GM04504 (cell line): ENCODE measurements around the gene ELMOD3.
"Not testable (repeated sequence)": the region's sequence is repeated elsewhere in the genome, so short reads cannot be mapped to it uniquely, and the experiment has no call there.

Source experiments
- DNase-seq: peaks from one replicate; pipeline ENCODE4 v3.0.0-alpha.2; 2012; ENCODE audit warnings: low read depth

The ELMOD3 gene

DNA sequence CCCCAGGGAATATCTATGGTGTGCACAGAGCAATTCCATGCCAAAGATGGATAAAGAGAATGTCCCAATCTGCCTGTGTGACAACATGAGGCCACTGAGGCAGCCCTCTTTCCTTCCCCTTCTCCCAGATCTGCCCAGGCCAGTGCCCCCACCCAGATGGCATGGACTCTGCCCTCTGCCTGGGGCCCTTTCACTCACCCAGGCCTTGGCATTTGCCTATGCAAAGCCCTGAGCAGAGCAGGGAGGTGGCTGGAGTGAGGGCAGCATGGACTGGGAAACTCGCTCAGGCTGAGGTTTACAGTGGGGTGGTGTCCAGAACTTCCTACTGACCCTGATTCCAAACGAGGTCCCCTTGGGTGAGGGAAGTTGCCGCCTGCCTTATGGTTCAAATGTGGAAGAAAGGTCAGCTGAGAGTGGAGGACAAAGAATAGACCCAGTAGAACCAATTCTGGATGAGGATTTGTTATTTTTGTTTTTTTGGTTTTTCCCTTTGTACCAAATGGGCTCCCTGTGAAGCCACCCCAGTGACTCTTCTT lies 72.8 kb downstream of the ELMOD3 start:
- DNase-seq, result no peak

DNA sequence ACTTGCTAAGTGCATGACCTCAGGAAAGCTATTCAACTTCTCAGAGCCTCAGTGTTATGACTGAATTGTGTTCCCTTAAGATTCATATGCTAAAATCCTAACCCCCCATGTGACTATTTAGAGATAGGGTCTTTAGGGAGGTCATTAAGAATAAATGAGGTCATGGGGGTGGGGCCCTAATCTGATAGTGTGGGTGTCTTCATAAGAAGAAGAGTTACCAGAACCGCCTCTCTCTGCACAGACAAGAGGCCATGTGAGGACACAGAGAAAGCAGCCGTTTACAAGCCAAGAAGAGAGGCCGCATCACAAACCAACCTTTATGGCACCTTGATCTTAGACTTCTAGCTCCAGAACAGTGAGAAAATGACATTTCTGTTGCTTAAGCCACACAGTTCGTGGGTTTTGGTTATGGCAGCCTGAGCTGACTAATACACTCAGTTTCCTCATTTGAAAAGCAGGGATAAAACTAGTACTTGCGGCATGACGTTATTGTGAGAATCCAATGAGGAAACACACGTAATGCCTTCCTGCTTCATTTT lies 73.8 kb downstream of the ELMOD3 start:
- no peak for DNase-seq

DNA sequence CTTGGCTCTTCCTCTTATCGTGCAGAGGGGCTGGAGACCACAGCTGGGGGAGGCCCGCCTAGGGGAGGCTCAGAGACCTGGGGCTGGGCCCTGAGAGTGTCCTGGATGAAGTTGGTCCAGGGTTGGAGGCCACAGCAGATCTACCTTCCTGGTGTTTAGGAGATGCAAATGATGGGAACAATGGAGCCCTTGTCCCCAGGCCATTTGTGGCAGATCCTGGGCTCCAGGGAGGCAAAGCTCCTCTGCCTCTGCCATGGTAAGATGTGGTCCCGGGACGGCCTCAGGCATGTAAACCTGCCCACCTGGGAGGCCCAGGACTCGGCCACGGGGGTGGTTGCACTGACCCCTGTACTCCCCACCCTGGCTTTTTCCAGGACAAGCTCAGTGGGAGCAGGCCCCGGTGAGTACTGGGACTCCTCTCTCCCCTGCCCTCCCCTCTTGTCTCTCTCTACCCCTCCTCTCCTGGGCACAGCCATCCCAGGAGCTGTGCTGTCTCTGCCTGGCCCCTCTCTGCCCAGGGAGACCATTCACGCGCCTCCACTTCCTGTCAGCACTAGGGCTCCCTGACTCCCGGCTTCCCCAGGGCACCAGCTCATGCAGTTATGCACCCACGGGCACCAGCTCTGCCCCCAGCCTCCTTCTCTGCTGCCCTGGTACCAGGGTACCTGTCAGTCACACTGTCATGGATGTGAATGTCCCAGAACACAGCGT lies 74.8 kb downstream of the ELMOD3 start:
- DNase-seq, result no peak

DNA sequence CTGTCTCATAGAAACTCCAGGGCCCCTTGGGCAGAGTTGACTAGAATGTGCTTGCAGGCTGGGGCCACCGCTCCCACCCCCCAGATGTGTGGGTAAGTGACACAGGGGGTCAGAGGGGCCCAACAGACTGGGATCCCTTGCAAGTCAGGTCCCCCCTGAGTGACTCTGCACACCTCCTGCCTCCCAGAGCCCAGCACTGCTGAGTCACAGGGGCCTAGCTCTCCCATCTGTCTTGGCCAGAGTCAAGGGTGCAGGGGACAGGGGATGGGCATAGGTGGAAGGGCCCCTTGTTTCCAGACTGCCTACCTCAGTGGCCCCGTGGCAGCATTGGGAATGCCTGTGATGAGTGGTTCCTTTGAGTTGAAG lies 75.3 kb downstream of the ELMOD3 start:
- DNase-seq, result no peak

DNA sequence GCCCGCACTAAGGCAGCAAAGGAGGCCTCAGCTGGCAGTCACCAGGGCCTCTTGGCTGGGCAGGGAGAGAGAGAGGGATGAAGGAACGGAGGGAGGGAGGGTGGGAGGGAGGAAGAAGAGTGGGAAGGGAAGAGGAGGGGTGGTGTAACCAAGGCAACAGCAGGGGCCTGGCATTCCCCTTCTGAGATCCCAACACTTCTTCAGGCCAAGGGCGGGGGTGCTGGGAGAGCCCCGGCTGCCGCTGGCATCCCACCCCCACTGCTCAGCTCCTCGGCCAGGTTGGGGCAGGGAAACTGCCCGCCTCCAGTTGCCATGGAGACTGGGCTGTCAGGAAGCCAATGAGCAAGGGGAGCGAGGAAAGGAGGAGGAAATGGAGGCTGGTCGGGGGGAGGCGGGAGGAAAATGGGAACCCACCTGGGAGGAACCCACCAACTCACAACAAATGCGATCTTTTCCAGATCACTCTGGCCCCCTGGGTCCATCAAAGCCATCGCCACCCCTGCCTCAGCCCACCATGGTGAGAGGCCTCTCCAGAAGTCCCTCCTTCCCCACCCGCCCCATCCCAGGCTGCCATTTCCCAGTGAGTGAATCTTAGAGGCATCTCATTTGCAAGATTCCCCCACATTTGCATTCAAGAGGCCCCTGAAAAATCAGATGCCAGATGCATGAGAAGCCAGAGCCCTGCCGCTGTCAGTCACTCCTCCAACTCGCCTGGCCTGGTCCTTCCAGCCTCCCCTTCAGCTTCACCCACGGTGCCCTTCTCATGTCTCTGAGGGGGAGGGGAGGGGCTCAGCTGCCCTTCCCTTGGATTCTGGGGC lies 76.4 kb downstream of the ELMOD3 start:
- DNase-seq, result no peak

GRCh38 chr2:85431570-85432205 lies 77.1 kb downstream of the ELMOD3 start:
- DNase-seq, result no peak

DNA sequence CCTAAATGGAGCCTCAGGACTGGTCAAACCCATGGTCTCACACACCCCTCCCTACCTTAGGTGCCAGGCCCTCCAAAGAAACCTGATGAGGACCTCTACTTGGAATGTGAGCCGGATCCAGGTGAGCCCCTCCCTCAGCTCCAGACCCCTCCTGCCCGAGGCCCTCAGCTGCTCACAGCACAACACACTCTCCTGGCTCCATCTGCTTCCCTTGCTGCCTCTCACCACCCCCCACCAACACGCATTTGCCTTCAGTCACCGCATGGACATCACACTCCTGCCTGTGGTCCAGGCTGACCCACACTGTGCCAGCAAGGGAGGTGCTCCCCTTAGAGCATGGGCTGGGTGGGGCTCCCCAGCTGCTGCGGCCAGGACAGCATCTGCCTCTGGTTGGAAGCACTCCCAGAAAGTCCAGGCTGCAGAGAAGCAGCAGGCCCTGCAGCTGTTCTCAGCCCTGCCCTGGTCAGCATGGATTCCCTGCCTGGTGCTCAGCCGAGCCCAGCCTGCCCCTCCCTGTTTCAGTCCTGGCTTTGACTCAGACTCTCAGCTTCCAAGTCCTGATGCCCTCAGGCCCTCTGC lies 79.0 kb downstream of the ELMOD3 start:
- peak; percentile 95 for DNase-seq

DNA sequence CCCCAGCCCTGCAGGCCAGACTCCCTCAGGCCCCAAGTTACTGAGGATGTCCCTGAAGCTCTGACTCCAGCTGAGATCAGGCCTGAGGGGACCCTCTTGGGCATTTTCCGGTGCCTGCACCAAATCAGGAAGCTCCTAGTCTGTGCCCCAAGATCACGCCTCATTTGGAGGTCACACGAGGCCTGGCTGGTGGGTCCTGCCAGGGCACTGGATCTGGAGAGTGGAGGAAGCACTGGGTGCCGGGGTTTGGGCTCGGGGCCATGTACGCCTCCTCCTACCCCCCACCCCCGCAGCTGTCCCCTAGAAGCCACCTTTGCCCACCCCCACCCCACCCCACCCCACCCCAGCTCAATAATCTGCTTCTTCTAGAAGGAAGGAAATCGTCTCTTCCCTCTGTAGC lies 80.1 kb downstream of the ELMOD3 start:
- no peak for DNase-seq

GRCh38 chr2:85435220-85435958 lies 80.8 kb downstream of the ELMOD3 start:
- DNase-seq, result no peak

DNA sequence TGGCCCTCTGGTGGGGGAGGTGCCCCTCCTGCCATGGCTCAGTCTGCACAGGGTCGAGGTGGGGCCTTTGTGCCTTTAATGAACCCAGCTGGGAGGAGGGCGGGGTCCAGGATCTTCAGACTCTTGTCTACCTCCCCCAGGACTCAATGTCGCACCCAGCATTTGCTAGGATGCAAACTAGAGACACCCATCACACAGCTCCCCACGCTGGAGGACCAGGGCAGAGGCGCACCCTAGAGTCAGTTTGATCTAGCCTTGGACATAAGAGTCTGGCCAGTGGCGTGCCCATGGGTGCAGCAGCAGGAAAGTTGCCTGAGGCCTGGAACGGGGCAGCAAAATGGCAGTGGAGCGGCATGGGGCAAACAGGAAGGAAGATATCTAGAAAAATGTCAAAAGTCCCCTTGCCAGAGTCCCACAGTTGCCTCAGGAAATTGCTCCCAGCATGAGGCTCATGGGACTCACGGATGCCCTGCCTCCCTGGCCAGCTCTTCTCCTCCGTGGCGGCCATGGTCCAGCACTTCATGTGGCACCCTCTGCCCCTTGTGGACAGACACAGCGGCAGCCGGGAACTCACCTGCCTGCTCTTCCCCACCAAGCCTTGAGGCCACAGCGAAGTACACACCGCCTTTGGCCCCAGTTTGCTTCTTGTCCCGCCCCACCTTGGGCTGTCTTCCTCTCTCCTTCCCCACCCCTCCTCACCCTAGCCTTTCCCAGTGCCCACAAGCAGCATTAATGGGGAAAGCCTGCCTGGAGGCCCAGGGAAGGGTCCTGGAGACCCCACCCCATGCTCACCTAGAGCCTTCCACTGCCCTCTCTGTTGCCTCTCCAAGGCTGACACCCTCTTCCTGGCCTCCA lies 81.6 kb downstream of the ELMOD3 start:
- no peak for DNase-seq

DNA sequence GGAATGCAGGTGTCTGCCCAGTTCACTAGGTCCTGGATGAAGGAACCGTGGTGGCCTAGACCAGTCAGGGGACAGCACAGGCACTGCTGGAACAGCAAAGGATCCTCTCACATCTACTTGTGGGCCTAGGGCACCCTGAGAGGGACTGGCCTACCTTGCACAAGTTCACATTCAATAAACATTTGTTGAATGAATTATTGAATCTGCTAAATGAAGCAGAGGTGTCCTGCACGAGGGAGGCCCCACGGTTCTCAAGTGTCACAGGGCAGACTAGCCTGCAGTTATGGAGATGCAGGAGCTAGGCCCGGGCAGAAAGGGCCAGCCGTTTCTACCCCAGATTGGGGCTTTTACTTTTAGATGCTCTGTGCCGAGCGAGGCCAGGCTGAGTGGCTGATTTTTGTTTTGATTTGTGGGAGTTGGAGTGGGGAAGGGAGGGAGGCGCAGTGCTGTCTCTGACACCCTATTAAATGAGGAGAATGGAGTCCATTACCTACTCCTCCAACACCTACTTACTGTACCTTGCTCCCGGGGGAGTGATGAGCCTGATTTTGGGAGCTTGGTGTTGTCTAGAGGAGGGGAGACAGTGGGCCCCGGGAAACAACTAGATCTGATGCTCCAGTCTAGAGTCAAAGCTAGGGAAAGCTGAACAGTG lies 82.4 kb downstream of the ELMOD3 start:
- DNase-seq, result no peak

- DNase-seq, result no peak
These were observed 83.1 kb downstream of the ELMOD3 start for GRCh38 chr2:85437488-85438200.

DNA sequence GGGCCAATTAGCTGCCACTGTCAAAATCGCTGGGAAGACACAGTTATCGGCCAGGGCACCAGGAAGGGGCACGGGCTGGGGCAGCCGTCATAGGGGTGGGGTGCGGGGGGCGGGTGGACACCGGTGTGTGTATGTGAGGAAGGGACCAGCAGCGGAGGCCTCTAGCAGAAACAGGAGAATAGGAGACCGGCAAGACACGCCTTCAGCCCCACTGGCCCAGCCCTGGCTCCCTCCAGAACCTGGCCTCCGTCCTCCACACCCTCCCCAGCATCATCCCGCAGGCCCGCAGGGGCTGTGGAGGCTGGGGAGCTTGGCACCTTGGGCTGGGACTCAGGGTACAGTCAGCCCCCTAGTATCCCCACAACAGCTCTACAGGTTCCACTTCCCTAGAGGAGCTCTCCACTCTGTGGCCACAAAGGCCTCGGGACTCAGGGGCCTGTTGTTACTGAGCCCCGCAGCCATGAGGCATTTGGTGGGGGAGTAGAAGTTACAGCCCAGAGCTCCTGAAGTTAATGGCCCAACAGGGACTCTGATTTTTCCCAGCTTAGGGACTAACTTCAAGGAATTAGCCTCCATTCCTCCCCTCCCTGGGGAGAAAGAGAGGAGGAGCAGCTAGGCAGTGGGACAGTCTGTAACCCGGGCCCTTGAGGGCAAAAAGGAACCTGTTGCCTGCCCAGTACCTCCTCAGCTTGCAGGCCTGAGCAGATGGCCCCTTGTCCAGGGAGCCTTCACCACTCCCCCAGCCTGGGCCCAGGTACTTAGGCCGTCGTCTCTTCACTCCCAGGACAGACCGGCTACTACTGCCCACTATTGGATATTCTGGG lies 83.8 kb downstream of the ELMOD3 start:
- DNase-seq, result no peak

DNA sequence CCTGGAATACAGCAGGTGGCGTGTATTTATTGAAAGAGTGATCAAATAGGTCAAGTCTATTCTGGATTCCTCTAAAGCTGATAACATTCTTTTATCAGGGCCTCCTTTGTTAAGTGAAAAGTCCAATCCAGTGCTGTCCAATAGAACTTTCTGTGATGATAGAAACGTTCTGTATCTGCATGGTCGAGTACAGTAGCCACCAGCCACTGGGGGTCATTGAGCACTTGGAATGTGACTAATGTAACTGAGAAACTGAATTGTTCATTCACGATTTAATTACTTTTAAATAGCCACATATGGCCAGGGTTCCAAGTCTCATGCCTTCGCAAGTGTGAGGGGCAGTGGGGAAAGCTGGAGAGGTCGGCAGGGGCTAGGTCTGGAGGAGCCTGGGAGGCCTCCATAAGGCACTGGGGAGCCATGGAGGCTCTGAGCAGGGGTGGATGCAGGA lies 84.5 kb downstream of the ELMOD3 start:
- no peak for DNase-seq

GRCh38 chr2:85439569-85439968 lies 85.0 kb downstream of the ELMOD3 start:
- not testable (repeated sequence) for DNase-seq

- DNase-seq, result no peak
These were observed 85.4 kb downstream of the ELMOD3 start for GRCh38 chr2:85439986-85440385.

DNA sequence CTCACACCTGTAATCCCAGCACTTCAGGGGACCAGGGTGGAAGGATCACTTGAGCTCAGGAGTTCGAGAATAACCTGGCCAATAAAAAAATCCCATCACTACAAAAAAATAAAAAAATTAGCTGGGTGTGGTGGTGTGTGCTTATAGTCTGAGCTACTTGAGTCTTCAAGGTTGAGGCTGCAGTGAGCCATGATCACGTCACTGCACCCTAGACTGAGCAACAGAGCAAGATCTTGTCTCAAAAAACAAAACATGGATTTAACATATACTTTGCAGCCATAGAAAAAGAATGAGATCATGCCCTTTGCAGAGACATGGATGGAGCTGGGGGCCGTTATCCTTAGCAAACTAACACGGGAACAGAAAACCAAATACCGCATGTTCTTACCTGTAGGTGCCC lies 86.2 kb downstream of the ELMOD3 start:
- no peak for DNase-seq
